PFSK-1 (cell line): Measurements from ENCODE around the gene PTCH1.

Experiments
- FOXP2 ChIP-seq: optimal IDR thresholded peaks from 2 replicates; pipeline ENCODE3; 2011; ENCODE audit warnings: borderline replicate concordance, control low read depth, inconsistent platforms; ENCODE audit not compliant: insufficient read depth; ENCODE audit errors: extremely low read length, extremely low read depth
- POLR2AphosphoS5 ChIP-seq: IDR thresholded peaks from 2 replicates; pipeline ENCODE4 v1.6.1; 2012; ENCODE audit warnings: low read depth, mild to moderate bottlenecking, control low read depth, low read length, moderate library complexity
- REST ChIP-seq, 2 experiments: IDR thresholded peaks; 2 replicates each; pipeline versions ENCODE4 v1.6.1 to v1.8.0; 2011 to 2012; ENCODE audit warnings: low read depth in 2 of 2, low read length in 2 of 2, control low read depth in 1 of 2, inconsistent platforms in 1 of 2, mild to moderate bottlenecking in 1 of 2, moderate library complexity in 1 of 2; ENCODE audit not compliant: insufficient read depth in 1 of 2
- SIN3A ChIP-seq: IDR thresholded peaks from 2 replicates; pipeline ENCODE4 v1.6.1; 2012; ENCODE audit warnings: mild to moderate bottlenecking, low read length, moderate library complexity, borderline replicate concordance; ENCODE audit not compliant: insufficient read depth
- TAF1 ChIP-seq: IDR thresholded peaks from 2 replicates; pipeline ENCODE4 v1.6.1; 2012; ENCODE audit warnings: low read length, control low read depth, borderline replicate concordance; ENCODE audit not compliant: insufficient read depth

PTCH1 gene

DNA sequence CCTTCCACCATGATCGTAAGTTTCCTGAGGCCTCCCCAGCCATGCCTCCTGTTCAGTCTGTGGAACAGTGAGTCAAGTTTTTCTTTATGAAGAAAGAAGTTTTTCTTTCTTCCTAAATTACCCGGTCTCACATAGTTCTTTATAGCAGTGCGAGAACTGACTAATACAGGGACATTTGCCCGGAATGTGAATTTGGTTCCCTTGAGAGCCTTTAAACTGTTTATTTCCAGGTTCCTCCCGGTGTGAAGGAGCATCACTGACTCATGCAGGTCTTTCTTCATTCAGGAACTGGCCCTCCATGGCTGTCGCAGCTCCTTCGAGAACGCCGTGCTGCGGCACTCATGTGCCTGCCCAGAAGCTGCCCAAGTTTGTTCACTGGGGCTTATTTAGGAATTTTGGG, 87.7 kb downstream of the PTCH1 start:
- TF ChIP-seq FOXP2 (no peak), REST (IDR thresholded peaks at IDR 0.05; ENCODE audit: insufficient read depth in 1 of 2, low read depth in 2 of 2, low read length in 2 of 2) (no peak), POLR2AphosphoS5 (no peak), TAF1 (no peak), SIN3A (no peak)

DNA sequence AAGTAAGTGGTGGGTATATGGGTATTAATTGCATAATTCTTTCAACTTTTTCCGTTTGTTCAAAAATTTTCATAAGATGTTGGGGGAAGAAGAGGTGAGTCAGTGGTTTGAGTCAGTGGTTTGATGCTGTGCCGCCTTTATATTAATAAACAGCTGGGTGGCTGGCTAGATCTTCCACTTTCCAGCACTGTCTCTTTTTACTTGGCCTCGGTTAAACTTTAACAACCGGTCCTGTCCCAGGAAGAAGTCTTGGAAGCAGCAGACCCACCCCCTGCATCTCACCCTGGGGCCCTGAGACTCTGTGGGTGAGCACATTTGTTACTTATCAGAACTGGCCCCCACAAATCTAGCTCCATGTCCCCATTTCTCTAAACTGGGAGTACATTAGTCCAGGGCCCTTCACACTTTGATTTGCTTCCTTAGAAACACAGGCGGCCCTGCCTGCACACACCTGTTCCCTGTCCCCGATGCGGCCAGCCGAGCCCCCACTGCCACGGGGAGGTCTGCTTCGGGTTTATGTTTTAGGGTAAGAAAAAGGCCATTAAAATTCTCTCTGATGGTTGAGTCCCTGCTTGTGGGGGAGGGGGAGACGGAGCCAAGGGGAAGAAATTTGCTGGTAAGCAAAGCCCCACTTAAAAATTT, 90.7 kb downstream of the PTCH1 start:
- no peak for TF ChIP-seq FOXP2
- no peak for TF ChIP-seq SIN3A
- no peak for TF ChIP-seq REST (IDR thresholded peaks at IDR 0.05; ENCODE audit: insufficient read depth in 1 of 2, low read depth in 2 of 2, low read length in 2 of 2)
- no peak for TF ChIP-seq TAF1
- TF ChIP-seq POLR2AphosphoS5: no peak

GRCh38 chr9:95422650-95423049, 94.1 kb downstream of the PTCH1 start:
- TF ChIP-seq TAF1 (no peak), POLR2AphosphoS5 (no peak), FOXP2 (no peak), SIN3A (no peak), REST (IDR thresholded peaks at IDR 0.05; ENCODE audit: insufficient read depth in 1 of 2, low read depth in 2 of 2, low read length in 2 of 2) (no peak)

DNA sequence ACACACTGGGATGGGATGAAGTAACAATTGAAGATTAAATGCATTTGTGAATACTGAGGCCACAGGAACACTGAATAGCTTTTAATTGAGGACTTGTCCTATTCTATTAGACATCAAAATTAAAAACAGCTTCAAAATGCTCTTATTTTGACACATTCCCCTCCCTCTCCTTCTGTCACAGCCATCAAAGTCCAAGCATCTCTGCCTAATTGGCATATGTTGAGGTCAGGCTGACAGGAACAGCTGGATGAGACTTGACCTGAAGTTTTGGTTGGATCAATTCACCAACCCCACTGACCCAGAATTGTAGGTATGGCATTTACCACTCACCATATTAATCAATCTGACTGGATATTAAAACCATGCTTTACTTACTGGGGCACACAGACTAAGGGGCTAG, 96.3 kb downstream of the PTCH1 start:
- TF ChIP-seq REST (IDR thresholded peaks at IDR 0.05; ENCODE audit: insufficient read depth in 1 of 2, low read depth in 2 of 2, low read length in 2 of 2): no peak

- TF ChIP-seq REST (IDR thresholded peaks at IDR 0.05; ENCODE audit: insufficient read depth in 1 of 2, low read depth in 2 of 2, low read length in 2 of 2) (no peak), FOXP2 (no peak), POLR2AphosphoS5 (no peak), SIN3A (no peak), TAF1 (no peak)
These were observed 97.3 kb downstream of the PTCH1 start for GRCh38 chr9:95419444-95419843.
